Stimulated activated CD4-positive, alpha-beta T cell treated with anti-CD3 and anti-CD28 coated beads, Interleukin-4, amount 100 ng/mL, for 1 hour (primary cell): ENCODE measurements around the gene DENND2D.

Experiments used
- DNase-seq: peaks from one replicate; pipeline ENCODE4 v3.0.0-alpha.2; 2020

Gene DENND2D

GRCh38 chr1:111199881-111200801 lies at the start of gene DENND2D:
DENND2D (minus strand) TSS chr1:111200646; CDS start chr1:111200459, 187 bp downstream.
- peak; percentile 62 for DNase-seq

DNA sequence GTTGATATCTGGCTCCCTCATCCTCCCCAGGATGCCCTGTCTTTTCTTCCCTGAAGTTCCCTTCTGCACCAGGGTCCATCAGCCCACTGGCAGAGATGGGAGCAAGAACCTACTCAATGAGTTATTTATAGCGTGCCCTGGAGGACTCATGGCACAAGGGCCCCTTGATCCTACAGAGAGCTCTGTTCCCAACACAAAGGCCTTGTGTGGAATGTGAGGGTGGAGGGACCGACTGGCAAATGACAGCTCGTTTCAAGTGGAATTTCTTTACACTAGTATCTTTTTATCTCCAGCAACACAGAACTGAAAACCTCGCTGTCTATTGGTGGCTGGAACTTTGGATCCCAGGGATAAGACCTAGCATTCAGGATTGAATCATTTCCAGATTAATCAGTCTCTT lies 49.5 kb upstream of the DENND2D start:
- no peak for DNase-seq

- DNase-seq: no peak
These were observed 46.8 kb upstream of the DENND2D start for GRCh38 chr1:111247125-111247838.

DNA sequence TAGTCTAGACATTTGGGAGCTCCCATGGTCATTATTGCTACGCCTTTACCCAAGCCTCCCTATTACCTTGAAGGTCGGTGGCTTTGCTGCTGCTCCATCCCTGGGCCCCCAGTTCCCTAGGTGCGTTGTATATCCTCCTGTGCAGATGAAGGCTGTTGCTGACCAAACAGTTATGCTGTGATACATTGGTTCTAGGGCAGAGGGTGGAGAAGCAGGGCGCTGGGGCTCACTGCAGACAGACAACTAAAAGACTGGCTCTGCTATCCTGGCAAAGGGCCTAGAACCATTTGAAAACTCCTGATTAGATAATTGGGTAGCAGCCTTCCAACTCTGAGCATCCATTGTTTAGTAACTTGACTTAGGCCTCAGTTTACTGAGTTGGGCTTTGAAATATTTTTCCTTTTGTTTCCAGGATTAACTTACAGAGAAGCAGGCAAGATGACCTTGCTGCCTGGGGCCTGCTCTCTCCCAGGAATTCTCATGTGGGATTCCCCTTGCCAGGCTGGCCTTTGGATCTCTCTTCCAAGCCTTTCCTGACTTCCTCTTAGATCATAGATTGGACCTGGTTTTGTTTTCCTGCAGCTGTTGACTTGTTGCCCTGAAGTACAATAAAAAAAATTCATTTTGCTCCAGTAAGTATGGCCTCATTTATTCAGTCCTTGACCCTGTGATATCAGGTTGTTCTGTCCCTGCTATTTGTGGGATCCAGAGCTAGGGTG lies 42.5 kb upstream of the DENND2D start:
- DNase-seq: no peak

GRCh38 chr1:111241797-111242196 lies 41.4 kb upstream of the DENND2D start:
- DNase-seq: no peak

GRCh38 chr1:111238056-111238795 lies 37.8 kb upstream of the DENND2D start:
- DNase-seq: no peak

- DNase-seq: no peak
These were observed 36.4 kb upstream of the DENND2D start for GRCh38 chr1:111236806-111237205.

DNA sequence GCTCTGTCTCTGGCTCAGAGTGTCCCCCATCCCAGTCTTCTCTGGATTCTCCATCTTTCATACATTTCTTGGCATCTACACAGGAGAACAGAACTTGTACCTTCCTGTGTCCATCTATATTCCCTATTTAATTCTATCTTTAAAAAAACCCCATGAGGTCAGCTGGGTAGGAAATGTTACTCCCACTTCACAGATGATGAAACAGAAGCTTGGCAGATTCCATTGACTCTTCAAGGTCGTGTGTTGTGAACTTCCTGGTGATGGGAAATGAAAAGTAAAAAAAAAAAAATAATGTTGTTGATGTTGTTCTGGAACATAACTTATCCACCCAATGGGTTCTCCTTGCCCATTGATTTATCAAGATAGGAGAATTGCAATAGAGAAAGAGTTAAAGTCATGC lies 35.9 kb upstream of the DENND2D start:
- no peak for DNase-seq

DNA sequence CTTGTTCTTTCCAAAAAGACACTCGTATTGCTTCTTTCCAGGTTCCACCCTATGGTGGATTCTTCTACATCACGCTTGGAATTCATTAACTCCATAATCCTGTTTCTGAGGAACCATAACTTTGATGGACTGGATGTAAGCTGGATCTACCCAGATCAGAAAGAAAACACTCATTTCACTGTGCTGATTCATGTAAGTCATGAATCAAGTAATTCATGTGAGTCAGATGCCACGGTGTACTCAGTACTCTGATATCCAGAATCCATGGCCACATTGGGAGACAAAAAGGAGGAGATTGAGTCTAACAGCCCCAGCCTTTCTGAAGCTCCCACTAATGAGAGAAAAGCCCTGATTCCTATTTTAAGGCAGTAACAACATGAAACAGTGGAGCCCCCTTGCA lies 34.4 kb upstream of the DENND2D start:
- DNase-seq: no peak

DNA sequence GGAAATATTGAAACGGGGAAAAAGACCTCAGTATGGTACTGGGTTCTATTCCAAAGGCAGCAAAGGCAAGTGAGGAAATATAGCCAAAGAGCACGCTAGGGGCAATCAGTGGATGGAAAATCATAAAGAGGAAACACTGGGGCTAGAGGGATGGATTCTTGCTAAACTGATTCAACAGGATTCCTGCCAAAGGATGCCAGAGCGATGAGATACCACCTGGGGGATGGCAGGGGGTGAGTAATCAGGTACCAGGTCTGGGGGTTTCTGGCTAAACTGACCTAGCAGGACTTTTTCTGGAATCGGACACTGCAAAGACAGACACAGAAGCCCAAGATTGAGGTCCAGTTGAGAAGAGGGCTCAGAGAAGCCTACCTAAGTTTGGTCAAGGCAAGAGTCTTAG lies 33.8 kb upstream of the DENND2D start:
- no peak for DNase-seq

DNA sequence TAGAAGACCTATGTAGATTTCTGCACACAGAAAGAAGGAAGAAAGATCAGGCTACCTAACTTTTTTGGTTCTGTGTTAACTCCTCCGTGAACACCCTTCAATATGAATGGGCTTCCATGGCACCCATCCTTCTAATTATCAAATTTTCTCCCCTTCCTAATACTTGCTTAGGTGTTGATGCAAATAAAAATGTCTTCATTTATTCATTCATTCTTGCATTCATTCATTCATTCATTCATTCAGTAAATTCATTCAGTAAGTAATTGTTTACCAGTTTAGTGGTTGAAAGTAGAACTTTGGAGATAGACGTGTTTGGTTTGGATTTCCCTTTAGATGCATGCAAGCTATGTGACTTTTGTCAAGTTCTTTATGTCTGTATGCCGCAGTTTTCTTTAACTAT lies 31.7 kb upstream of the DENND2D start:
- DNase-seq: no peak

GRCh38 chr1:111228748-111229126 lies 28.3 kb upstream of the DENND2D start:
- DNase-seq: no peak

- DNase-seq: no peak
These were observed 27.7 kb upstream of the DENND2D start for GRCh38 chr1:111227851-111228747.

- no peak for DNase-seq
These were observed 27.0 kb upstream of the DENND2D start, which contains the start of gene CHI3L2 for GRCh38 chr1:111227434-111227833. CHI3L2 (plus strand) TSS chr1:111227713; CDS start chr1:111227730, 17 bp downstream.

DNA sequence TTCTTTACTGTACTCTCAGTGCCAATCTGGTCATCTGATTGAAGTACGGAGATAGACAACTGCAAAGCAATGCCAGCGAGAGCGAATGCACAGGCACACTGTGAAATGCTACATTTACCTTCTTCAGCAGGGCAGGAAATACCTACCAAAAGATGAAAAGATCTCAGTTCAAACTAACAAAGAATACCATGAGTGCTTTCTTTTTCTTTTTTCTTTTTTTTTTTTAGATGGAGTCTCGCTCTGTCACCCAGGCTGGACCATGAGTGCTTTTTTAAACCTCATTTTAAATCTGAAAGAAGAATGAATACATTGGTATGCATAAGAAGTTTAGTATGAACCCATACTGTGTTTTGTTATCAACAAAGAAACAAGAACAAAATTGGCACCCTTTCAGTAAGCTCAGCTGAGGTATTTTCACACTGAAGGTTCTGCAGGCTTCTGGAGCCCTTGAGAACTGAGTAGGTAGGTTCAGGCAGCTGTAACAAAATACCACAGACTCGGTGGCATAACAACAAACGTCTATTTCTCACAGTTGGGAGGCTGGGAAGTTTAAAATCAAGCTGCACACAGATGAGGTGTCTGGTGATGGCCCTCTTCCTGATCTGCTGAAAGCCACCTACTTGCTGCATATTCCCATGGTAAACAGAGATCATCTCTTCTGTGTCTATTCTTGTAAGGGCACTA lies 25.4 kb upstream of the DENND2D start:
- no peak for DNase-seq

- DNase-seq: no peak
These were observed 24.6 kb upstream of the DENND2D start for GRCh38 chr1:111225091-111225490.

GRCh38 chr1:111223126-111223685 lies 22.8 kb upstream of the DENND2D start:
- DNase-seq: no peak

GRCh38 chr1:111222308-111223125 lies 22.1 kb upstream of the DENND2D start:
- DNase-seq: peak; percentile 74

DNA sequence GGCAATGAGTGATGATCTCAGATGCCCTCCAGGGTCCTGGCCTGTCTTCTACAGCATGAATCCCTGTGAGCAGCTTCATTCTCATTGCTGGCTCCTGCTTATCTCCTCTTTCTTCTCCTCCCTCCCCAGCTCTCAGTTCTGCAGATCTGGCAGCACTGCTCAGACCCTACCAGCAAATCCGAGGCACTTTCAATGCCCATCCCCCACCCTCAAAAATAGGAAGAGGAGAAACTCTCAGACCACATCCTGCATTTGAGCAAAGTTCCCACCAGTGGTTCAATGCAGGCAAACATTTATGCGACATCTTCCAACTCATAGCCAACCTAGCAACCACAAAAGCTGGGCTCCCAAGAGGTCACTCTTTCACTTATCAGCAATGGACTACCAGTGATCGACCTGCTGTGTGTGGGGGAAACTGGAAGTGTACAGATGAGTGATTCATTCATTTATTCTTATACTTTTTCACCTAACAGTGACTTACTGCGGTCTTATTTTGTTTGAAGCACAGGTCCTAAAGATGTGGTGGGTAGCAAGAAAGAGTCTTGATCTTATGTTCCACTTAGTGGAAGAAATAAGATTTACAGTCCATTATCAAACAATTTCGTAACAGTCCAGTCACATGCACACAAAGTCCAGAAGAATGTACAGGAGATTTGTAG lies 21.3 kb upstream of the DENND2D start:
- no peak for DNase-seq
